VCaP (cell line): ENCODE measurements around the gene LIME1.

Source experiments
- H3K27ac ChIP-seq: fragments of 450-650 bp; 2 replicates; pipeline ENCODE4 v1.5.1; 2017
- TF ChIP-seq, protein P1 (sequence below): fragments of 450-650 bp; conservative IDR thresholded peaks from 2 replicates; pipeline ENCODE4 v1.5.1; 2017; ENCODE audit warnings: mild to moderate bottlenecking, moderate library complexity

The LIME1 gene, protein sequence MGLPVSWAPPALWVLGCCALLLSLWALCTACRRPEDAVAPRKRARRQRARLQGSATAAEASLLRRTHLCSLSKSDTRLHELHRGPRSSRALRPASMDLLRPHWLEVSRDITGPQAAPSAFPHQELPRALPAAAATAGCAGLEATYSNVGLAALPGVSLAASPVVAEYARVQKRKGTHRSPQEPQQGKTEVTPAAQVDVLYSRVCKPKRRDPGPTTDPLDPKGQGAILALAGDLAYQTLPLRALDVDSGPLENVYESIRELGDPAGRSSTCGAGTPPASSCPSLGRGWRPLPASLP

DNA sequence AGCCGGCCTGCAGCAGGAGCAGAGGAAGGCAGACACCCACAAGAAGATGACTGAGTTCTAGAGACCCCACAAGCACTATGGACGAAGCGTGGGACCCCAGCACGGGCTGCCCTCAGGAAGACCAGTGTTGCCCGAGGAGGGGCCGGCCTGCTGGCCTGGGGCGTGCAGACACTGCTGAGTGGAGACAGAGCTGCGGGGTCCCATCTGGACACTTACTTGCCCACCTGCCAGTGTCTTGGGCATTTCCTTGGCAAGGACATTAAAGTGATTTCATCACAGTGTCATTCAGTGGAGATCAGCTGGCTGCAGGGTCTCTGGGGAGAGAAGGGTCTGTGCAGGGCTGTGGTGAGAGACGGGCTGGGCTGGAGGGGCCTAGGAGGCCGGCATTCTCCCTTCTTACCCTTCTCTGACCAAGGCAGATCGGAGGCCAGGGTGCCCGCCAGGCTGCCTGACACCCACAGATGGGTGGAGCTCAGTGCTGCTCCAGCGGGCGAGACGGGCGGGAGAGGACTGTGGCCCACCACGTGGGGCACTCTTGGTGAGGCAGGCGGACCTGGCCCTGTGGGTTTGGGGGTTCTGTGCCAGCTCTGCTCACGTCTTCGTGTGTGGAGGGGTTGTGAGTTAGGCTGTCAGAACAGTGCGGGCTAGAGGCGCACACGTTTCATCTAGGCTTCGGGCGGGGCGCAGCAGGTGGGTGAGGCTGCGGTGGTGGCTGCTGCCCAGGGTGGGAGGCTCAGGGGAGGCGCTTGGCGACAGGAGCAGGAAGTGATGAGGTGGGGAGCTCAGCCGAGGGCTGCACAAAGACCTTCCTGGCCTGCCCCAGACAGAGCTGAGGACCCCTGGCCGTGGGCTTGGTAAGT lies at the start of gene LIME1:
LIME1 (plus strand) TSS at position 806 of the 860 bp plus-strand sequence. CDS start 886 bp downstream, outside the sequence.
- H3K27ac ChIP-seq, result no peak within 1 kb of the TSS
- TF ChIP-seq, protein P1, sequence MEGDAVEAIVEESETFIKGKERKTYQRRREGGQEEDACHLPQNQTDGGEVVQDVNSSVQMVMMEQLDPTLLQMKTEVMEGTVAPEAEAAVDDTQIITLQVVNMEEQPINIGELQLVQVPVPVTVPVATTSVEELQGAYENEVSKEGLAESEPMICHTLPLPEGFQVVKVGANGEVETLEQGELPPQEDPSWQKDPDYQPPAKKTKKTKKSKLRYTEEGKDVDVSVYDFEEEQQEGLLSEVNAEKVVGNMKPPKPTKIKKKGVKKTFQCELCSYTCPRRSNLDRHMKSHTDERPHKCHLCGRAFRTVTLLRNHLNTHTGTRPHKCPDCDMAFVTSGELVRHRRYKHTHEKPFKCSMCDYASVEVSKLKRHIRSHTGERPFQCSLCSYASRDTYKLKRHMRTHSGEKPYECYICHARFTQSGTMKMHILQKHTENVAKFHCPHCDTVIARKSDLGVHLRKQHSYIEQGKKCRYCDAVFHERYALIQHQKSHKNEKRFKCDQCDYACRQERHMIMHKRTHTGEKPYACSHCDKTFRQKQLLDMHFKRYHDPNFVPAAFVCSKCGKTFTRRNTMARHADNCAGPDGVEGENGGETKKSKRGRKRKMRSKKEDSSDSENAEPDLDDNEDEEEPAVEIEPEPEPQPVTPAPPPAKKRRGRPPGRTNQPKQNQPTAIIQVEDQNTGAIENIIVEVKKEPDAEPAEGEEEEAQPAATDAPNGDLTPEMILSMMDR, result no peak

DNA sequence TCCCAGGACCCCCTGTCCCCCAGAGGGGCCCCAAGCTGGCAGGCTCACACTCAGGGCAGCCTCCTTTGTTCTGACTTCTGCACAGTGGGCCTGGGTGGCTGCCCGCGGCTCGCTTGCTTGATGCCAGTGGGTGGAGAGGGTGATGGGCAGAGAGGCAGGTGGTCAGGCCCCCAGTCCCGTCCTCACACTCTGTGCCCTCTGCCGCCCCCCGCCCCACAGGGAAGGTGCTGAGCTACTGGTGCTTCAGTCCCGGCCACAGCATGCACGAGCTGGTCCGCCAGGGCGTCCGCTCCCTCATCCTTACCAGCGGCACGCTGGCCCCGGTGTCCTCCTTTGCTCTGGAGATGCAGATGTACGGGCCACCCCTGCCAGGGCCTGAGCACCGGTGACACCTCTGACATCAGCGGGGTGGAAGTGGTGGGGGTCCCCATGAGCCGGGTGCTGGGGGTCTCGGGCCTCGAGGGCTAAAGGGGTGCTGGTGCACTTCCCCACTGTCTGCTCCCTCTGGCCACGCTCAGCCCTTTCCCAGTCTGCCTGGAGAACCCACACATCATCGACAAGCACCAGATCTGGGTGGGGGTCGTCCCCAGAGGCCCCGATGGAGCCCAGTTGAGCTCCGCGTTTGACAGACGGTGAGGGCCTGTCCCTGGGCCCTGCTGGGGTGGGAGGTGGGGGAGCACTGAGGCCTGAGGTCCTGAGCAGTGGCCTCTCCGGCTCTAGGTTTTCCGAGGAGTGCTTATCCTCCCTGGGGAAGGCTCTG lies 48.9 kb upstream of the LIME1 start:
- no peak overlapping the region for H3K27ac ChIP-seq
- TF ChIP-seq, protein P1, result no peak

DNA sequence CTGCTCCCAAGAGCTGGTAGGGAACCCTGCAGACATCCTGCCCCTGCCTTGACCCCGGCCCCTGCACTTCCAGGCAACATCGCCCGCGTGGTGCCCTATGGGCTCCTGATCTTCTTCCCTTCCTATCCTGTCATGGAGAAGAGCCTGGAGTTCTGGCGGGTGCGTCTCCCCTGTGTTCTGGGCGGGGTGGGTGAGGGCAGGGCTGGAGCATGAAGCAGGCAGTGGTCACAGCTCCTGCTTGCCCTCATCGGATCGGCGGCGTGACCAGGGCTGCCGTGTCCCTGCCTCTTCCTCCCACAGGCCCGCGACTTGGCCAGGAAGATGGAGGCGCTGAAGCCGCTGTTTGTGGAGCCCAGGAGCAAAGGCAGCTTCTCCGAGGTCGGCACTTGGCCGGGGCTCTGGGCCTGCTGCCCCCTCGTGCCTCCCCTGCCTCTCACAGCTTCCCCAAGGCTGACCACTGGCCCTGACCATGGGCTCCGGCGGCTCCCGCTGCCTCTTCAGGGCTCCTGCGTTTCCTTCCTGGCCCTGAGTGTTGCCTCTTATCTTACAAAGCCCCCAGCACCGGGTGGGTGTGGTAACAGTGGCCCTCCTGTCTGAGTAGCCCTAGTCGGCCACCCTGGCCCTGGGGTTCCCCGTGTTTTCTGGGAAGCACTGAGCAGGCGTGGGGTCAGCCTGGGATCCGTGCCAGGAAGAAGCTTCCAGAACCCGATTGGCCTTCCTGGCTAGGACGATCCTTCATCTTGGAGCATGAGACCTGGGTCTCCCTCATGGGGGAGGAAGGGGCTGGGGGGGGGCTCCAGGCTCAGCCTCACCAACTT lies 48.0 kb upstream of the LIME1 start:
- TF ChIP-seq, protein P1, result no peak
- H3K27ac ChIP-seq, result no peak overlapping the region

DNA sequence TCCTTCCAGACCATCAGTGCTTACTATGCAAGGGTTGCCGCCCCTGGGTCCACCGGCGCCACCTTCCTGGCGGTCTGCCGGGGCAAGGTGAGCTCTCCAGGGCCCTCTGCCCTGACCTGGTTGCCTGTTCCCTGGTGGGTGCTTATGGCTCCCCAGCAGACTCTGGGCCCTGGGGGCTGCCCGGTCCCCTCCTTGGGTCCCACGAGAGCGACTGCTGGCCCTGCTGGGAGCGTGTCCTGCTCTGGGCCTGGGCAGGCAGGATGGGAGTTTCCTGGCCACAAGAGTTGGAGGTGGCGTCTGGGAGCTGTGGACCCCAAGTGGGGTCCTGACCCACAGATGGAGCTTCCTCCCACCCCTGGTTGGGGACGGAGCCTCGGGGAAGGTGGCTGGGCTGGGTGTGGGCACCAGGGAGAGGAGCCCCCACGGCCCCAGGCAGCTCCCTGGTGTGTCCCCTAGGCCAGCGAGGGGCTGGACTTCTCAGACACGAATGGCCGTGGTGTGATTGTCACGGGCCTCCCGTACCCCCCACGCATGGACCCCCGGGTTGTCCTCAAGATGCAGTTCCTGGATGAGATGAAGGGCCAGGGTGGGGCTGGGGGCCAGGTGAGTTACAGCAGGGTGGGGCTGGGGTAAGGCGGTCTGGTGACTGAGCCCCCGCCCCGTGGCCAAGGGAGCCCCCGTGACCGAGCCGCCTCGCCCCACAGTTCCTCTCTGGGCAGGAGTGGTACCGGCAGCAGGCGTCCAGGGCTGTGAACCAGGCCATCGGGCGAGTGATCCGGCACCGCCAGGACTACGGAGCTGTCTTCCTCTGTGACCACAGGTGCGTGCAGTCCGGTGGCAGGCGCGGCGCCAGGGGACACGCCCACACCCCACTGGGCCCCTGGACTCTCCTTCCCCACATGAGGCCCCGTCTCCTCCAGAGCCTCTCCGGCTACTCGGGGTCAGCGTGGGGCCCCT lies 47.1 kb upstream of the LIME1 start:
- TF ChIP-seq, protein P1, result no peak
- H3K27ac ChIP-seq, result no peak overlapping the region

DNA sequence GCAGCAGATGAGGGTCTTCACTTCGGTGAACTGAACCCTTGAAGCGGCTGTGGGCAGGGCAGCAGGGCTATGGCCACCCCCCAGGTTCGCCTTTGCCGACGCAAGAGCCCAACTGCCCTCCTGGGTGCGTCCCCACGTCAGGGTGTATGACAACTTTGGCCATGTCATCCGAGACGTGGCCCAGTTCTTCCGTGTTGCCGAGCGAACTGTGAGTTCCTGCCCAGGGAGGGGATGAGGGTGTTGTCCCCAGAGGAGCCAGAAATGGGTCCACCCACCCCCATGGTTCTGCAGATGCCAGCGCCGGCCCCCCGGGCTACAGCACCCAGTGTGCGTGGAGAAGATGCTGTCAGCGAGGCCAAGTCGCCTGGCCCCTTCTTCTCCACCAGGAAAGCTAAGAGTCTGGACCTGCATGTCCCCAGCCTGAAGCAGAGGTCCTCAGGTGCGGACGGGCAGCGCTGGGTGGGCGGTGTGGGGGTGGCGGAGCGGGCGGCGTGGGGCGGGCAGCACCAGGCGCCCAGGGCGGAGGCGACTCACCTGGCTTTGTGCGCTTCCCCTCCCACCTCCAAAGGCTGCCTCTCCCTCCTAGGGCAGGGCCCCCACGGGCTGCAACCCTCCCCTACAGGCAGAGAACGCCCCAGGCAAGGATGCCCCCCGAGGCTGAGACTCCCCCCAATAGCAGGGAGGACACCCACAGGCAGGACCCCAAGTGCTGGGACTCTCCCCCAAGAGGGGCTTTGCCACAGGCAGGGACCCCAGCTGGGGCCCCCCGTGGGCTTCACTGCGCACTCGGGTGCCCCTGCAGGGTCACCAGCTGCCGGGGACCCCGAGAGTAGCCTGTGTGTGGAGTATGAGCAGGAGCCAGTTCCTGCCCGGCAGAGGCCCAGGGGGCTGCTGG lies 46.2 kb upstream of the LIME1 start:
- no peak overlapping the region for H3K27ac ChIP-seq
- TF ChIP-seq, protein P1, result no peak
